GM18507 (cell line): ENCODE results near the gene CTTN.
"Not testable (repeated sequence)": the region's sequence is repeated elsewhere in the genome, so short reads cannot be mapped to it uniquely, and the experiment has no call there.

Experiments
- DNase-seq: peaks from one replicate; pipeline ENCODE4 v3.0.0; 2011; ENCODE audit warnings: low read depth; ENCODE audit not compliant: insufficient read length; ENCODE audit errors: extremely low spot score
- FAIRE-seq: peaks from 2 replicates; lab custom pipeline; 2011; peaks lifted over from hg19 to GRCh38; lab: Jason Lieb, UNC

CTTN gene

GRCh38 chr11:70437111-70437784 is 38.9 kb downstream of the CTTN start:
- no peak for FAIRE-seq
- no peak for DNase-seq

DNA sequence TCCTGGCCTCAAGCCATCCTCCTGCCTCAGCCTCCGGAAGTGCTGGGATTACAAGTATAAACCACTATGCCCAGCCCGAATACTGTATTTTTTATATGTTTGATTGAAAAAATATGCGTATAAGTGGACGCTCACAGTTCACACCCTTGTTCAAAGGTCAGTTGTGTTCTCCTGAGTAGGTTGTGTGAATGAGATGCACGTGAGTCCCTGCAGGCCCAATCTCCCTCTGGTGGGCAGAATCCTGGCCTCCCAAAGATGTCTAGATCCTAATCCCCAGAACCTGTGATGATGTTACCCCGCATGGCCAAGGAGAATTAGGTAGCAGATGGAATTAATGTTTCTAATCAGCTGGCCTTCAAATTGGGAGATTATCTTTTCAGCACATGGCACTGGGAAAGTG is 41.9 kb downstream of the CTTN start:
- no peak for DNase-seq
- no peak for FAIRE-seq

GRCh38 chr11:70443773-70444030 is 45.4 kb downstream of the CTTN start:
- no peak for DNase-seq
- FAIRE-seq: no peak

- no peak for FAIRE-seq
- no peak for DNase-seq
These were observed 46.8 kb downstream of the CTTN start for GRCh38 chr11:70445091-70445490.

DNA sequence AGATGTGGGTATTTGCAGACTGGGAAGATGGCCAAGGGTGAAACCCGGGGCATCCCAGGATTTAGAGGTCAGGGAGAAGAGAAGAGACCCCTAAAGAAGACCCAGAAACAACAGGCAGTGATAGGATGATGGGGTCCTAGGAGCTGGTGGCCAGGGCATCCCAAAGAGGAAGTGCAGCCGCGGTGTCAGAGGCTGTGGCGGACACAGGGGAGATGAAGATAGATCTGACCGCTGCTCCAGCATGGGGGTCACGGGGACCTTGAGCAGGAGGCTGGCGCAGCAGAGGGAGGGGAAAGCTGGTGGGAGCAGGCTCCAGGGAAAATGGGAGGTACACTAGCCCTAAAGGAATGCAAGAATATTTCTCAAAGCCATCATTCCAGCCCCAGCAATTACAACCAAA is 47.3 kb downstream of the CTTN start:
- no peak for DNase-seq
- FAIRE-seq: no peak

DNA sequence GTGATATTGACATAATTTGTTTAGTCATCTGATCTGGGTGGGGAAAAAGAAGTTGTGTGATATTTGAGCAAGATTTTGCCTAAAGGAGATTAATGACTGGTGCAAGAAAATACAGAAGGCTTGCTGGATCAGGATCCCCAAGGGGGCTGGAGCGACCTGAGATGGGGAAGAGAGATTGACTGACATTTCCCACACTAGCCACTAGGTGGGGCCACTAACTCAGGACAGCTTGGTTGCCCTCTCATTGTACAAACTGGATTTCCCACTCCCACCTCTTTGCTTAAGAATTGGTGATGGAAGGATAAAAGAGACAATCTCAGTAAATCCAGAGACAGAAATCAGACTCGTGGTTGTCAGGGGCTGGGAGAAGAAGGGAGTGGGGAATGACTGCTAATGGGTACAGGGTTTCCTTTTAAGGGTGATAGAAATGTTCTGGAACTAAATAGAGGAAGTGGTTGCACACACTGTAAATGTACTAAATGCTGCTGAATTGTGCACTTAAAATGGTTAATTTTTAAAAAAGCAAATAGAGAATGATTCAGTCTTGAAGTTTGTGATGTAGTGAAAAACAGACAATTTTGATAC is 50.7 kb downstream of the CTTN start:
- no peak for FAIRE-seq
- DNase-seq: no peak

DNA sequence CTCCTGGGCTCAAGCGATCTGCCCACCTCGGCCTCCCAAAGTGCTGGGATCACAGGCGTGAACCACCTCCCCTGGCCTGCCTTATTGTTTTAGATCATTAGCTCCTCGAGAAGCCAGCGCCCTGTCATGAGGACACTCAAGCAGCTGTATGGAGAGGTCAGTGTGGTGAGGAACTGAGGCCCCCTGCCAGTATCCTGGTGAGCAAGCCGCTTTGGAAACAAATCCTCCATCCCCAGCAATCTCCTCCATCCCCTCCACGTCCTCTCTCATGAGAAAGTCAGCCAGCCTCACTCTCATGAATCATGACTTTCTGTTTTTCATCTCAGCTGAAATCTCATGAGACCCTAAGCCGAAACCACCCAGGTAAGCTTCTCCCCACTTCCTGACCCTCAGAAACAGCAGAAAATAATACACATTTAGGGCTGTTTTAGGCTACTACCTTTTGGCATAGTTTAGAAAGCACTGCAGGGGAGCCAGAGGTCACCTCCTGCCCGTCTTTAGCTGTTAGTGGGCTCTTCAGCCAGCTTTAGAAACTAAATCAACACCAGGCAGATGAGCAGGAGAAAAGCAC is 56.0 kb downstream of the CTTN start:
- no peak for FAIRE-seq
- DNase-seq: no peak

DNA sequence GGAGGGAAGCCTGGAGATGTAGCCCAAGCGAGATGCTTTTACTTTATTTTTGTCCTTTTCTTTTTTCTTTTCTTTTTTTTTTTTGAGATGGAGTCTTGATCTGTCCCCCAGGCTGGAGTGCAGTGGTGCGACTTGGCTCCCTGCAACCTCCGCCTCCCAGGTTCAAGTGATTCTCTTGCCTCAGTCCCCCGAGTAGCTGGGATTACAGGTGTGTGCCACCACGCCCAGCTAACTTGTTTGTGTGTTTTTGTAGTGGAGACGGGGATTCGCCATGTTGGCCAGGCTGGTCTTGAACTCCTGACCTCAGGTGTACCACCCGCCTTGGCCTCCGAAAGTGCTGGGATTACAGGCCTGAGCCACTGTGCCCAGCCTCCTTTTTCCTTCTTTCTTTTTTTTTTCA is 56.5 kb downstream of the CTTN start:
- not testable (repeated sequence) for DNase-seq, FAIRE-seq

DNA sequence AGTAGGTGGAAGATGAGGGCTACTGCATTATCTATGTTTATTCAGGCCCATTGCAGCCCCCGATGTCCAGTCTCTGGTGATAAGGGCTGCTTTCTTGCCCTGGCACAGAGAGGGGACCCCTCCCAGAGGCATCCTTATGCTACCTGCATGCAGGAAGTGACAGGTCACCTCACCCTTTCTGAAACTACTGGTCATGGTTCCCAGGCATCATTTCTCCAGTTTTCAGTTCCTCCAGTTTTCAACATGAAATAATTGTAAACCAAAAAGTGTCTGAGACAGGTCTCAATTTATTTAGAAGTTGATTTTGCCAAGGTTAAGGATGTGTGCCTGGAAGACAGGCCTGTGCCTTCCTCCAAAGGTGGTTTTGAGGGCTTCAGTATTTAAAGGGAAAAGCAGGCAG is 57.0 kb downstream of the CTTN start:
- FAIRE-seq: no peak

DNA sequence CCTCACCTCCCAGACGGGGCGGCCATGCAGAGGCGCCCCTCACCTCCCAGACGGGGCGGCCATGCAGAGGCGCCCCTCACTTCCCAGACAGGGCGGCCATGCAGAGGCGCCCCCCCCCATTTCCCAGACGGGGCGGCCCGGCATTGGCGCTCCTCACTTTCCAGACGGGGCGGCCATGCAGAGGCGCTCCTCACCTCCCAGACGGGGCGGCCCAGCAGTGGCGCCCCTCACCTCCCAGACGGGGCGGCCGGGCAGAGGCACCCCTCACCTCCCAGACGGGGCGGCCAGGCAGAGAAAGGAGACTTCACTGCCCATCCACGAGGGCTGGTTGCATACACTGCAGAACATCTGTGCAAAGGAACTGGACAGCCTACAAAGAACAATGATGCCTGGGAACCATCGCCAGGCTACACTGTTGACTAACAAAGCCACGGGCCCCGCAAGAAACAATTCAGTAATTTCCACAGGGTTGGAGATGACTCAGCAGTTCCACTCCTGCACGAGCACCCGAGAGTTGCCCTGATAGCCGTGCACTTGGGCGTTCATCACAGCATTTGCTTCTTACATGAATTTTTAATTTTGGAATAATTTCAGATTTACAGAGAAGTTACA is 58.7 kb downstream of the CTTN start:
- DNase-seq (no peak), FAIRE-seq (no peak)

More for the DNA sequence above, 57.0 kb downstream of the CTTN start:
- DNase-seq: no peak

GRCh38 chr11:70458736-70459135 is 60.4 kb downstream of the CTTN start:
- no peak for FAIRE-seq

DNA sequence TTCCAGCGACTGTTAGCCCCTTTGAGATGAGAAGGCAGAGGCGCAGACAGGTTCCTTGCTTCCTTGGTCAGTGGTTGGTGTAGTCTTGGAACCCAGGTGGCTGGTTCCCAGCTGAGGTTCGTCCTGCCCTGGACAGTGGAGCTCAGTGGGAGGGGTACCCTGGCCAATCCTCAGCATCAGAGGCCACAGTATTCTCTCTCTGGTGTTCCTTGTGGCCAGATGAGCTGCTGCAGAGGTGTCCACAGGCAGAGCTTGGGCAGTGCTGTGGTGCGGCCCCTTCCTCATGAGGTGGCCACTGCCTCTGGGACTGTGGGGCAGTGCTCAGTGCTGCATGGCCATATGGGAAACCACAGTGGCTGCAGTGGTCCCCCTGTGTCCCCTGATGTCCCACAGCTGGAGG is 61.8 kb downstream of the CTTN start:
- no peak for FAIRE-seq
- no peak for DNase-seq

More at GRCh38 chr11:70458736-70459135, 60.4 kb downstream of the CTTN start:
- no peak for DNase-seq

DNA sequence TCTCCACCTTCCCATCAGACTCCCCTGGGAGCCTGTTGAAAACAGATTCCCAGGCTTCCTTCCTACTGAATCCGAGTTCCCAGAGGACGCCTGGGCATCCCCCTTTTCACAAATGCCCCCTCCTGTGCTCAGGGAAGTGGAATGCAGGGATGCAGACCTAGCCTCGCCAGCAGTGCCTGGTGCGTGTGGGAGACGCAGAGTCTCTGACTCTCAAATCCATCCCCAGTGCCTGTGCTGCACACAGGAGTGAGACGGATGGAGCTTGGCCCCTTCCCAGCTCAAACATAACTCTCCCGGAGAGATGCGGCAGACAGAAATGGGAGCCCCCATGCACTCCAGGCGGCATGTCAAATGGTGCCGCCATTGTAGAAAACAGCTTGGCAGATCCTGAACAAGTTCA is 62.6 kb downstream of the CTTN start:
- no peak for FAIRE-seq
- DNase-seq: no peak

DNA sequence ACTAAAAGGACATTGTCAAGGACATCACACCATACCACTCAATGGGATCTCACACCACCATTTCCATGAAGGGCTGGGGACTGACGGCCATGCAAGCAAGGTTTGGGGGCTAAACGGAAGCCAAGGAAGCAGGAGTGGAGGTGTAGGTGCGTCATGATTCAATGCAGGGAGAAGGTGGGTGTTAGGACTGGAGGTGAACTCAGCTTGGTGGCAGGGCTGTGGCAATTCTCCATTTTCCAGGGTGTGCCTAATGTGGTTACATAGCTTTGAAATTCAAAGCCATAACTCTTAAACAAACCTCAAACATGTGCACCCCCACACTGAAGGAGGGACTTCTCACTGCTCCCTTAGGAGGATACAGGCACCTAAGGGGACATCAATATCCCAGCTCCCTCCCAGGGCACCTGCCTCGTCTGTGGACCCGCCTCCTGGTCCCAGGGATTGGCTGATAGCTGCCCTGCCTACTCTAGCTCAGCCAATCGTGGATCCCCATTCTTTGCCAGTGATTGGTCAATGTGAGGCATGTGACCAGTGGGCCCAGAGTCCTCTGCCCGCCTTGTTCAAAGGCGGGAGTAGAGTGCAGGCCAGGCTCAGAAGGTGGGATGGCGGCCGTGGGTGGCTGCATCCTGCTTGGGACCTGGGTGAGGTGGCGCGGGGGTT is 64.6 kb downstream of the CTTN start:
- DNase-seq (no peak), FAIRE-seq (no peak)

- no peak for DNase-seq
- no peak for FAIRE-seq
These were observed 65.3 kb downstream of the CTTN start for GRCh38 chr11:70463478-70464255.

DNA sequence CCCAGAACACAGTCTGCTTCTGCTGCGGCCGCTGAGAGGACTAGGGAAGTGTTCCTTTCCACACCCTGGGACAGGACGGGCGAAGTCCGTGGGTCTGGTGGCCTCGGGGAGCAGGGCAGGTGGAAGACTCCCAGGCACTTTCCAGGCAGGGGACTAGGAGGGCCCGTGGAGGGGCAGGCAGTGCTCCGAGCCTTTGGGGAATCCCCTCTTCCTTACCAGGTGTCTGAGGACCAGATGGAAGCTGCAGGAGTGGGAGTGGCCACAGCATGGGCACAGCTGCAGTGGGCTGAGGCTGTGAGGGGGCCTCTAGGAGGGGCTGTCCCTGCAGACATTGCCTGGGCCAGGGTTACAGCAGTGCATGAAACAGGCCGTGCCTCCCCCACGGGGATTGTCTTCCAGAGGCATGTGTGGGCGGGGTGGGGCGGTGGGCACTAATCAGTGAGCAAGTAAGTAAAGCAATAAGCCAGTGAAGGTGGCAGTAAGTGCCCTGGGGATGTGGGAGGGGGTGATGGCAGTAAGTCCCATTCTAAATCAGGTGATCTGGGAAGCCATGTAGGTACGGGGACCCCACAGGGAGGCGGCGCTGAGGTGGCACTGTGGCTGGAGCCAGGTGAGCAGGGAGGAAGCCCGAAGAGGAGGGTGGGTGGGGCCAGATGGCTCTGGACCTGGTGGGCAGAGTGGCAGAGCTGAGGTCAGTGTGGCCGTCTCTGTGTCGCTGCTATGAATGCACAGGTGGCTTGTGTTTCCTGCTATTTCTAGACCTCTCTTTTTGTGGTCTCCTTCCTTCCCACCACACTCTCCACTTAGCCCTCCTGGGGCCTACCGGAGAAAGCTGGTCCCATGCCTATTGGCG is 66.4 kb downstream of the CTTN start:
- DNase-seq (no peak), FAIRE-seq (no peak)

- DNase-seq (no peak), FAIRE-seq (no peak)
These were observed 67.8 kb downstream of the CTTN start for GRCh38 chr11:70466154-70466553.

- DNase-seq (no peak), FAIRE-seq (no peak)
These were observed 68.3 kb downstream of the CTTN start for GRCh38 chr11:70466596-70466995.
